Stimulated activated CD4-positive, alpha-beta T cell treated with anti-CD3 and anti-CD28 coated beads, Interleukin-1b, Interleukin-23, amount 100 ng/mL, for 24 hours (primary cell): ENCODE measurements around the gene SPSB1.

Source experiments
- DNase-seq, 4 experiments: peaks; one replicate each; pipeline ENCODE4 v3.0.0-alpha.2; 2020; ENCODE audit warnings: low read depth in 4 of 4, low spot score in 1 of 4

The SPSB1 gene

GRCh38 chr1:9317591-9318417, 25.1 kb downstream of the SPSB1 start:
- no peak for DNase-seq

GRCh38 chr1:9319208-9319788, 26.6 kb downstream of the SPSB1 start:
- DNase-seq, result no peak

GRCh38 chr1:9319789-9320519, 27.3 kb downstream of the SPSB1 start:
- DNase-seq, result no peak

DNA sequence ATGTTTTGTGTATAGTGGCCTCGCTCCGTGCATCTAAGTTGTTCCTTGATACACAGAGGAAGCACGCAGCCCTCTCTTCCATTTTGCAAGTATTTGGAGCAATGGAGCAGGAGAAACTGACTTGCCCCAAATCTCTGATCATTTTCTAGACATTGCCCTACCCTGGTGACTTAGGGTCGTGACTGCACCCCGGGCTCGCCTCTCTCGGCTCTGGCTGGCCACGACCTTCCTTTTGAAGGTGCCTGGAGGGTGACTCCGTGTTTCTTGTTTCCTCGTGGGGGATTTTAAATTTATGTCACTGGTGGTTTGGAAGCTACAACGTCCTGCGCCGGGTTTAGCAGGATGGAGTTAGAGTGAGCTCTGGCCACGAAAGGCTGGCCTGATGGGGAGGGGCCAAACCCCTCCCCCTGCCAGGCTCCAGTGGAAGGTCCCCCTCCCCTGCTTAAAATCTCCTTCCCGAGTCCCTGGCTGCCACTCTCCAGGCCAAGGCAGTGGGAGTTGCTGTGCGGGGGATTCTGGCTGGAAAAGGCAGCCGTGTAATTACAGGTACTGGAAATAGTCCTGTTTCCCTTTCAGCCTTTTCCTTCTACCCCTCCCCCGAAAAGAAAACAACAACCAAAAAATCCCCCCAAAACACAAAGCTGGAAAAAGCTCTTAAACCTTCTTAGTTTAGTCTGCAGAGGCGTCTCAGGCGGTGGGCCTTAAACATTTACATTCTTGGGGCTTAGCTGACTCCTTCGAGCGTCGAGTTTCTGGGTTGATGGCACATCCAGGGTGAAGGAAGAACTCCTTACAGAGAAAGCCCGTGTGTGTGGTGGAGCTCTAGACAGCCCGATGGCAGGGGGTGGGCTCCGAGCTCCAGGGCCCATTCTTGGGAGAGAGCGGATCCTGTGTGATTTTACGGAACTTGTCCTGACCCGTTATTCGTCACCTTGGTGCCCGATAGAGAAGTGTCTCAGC, 28.1 kb downstream of the SPSB1 start:
- DNase-seq, result no peak

DNA sequence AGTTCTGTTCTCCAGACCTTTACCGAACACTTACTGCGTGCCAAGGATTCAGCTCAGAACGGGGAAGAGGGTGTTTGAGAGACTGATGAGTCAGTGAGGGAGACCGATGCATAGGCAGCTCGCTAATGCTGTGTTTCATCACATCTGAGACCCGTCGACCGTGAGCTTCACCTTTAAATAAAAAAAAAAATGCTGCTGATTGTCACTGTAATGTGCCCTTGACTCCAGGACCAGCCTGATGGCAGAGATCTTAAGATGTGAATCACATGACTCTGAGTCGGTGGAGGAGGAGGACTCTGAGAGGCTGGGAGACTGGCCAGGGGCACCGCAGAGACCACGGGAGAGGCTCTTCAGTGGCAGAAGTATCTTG, 28.8 kb downstream of the SPSB1 start:
- DNase-seq, result no peak

GRCh38 chr1:9321986-9322660, 29.4 kb downstream of the SPSB1 start:
- DNase-seq, result no peak

DNA sequence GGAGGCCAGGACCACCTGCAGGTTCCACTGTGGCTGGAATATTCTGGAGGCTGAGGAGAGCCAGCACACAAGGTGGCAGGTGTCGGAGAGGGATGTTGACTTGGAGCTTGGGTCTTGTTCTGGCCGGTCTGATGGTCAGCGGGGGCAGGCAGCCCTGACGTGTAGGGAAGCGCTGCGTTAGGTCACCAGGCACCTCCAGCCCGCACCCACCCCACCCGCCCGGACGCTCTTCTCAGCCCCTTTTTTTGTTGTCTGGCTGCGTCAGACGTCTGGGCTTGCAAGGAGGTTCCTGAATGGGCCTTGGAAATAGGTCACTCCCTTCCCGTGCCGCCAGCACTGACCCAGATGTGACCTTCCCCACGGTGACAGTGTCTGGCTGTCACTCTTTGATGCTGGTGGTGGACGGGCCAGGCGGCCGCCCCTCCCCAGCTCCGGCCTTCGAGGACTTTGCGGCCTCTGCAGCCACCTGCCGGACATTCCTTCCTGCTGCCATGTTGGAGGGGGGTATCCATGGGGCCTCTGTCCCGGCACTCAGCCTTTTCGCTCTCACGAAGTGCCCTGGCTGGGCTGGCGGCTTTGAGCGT, 30.1 kb downstream of the SPSB1 start:
- DNase-seq, result no peak

GRCh38 chr1:9324246-9325096, 31.8 kb downstream of the SPSB1 start:
- DNase-seq, result no peak

DNA sequence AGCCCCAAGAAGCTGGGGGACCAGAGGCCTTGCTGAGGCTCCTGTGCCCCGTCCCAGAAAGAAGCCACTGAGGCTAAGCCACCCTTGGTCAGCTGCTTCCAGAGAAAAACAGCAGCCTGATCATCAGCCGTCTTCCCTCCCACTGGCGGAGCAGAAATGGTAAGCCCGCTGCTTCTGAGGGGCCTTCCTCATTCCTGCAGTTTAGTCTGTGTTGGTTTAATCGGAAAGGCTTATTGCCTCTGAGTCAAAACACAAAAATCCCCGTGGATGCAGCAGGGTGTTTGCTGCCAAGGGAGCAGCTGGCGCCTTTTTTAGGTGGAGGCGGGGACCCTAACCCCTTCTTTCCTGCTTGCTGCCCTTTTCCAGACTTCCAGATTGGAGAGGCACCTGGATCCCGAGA, 33.9 kb downstream of the SPSB1 start:
- no peak for DNase-seq

GRCh38 chr1:9328201-9328600, 35.5 kb downstream of the SPSB1 start:
- DNase-seq, result no peak

DNA sequence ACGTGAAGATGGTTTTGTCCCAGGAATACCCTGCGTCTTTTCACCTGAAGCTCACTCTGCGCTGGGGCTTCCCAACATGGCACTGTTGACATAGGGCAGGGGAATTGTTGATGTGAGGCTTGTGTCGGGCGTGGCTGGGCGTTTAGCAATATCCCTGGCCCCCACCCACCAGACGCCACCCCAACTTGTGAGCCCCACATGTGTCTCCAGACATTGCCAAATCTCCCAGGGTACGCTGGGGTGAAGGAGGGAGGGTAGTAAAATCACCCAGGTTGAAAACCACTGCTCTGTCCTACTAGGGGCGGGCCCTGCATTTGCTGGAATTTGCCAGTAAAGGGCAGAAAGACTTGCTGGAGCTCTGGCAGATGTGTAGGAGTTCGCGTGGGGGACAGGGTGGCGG, 36.0 kb downstream of the SPSB1 start:
- DNase-seq, result no peak

DNA sequence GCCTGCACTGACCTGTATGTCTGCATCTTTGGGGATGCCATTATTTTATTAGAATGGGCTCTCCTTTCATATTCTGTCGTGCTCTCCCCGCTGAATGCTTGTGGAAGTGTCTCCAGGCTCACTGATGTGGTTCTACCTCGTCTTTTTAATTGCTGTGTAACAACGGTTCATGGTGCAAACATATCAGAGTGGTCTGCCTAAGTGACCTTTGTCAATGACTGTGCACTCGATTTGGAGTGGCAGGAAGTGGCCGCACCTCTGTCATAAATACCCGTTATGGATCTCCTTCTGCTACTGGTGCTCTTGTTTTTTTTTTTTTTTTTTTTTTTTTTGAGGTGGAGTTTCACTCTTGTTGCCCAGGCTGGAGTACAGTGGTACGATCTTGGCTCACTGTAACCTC, 38.3 kb downstream of the SPSB1 start:
- no peak for DNase-seq

DNA sequence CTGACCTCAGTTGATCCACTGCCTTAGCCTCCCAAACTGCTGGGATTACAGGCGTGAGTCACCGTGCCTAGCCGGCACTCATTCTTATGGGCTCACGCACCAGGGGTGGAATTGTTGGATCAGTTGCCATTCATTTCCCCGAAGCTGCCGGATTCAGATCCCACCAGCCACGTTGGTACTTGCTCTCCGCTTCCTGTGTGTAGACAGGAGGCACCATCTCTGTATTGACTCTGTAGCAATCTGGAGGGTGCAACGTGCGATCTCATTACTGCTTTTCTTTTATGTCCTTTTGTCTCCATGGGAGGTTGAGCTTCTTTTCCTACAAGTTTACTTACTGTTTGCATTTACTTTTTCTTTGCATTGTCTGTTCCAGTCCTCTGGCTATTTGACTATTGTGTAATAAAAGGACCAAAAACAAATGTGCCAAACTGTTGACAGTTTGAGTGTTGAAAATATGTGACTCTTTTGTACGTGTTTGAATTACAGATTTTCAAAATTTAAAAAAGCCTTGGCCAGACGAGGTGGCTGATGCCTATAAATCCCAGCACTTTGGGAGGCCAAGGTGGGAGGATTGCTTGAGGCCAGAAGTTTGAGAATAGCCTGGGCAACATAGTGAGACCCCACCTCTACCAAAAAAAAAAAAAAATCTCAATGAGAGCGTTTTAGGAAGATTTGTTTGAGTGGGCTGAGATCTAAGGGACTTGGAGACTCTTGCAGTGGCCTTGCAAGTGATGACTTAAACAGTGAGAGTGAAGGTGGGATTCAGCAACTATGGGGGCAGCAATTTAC, 39.1 kb downstream of the SPSB1 start:
- no peak for DNase-seq

DNA sequence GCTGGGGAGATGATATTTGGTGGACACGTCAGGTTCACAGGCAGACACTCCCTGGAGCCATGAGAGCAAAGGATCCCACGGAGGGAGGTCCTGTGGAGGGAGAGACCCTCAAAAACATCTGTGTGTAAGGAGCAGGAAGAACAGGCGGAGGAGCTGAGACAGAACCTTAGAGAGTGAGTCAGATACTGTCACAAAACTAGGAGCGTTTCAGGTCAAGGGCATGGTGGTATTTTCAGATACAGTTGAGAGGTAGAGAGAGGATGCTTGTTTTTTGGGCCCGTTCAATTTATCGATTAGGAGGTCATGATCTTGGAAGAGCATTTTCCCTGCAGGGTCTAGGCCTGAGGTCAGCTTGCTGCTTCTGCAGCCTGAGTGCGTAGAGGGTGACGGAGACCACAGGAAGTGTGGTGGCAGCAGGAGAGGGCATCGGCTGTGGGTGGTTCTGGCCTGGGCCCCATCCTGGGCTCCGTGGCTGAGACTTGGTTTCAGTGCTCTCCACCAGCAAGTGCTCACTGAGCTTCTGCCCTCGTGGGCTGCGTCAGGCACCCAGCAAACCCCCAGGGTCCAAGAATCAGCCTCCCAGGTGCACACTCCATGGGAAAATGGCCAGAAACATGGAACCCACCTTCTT, 39.9 kb downstream of the SPSB1 start:
- no peak for DNase-seq

DNA sequence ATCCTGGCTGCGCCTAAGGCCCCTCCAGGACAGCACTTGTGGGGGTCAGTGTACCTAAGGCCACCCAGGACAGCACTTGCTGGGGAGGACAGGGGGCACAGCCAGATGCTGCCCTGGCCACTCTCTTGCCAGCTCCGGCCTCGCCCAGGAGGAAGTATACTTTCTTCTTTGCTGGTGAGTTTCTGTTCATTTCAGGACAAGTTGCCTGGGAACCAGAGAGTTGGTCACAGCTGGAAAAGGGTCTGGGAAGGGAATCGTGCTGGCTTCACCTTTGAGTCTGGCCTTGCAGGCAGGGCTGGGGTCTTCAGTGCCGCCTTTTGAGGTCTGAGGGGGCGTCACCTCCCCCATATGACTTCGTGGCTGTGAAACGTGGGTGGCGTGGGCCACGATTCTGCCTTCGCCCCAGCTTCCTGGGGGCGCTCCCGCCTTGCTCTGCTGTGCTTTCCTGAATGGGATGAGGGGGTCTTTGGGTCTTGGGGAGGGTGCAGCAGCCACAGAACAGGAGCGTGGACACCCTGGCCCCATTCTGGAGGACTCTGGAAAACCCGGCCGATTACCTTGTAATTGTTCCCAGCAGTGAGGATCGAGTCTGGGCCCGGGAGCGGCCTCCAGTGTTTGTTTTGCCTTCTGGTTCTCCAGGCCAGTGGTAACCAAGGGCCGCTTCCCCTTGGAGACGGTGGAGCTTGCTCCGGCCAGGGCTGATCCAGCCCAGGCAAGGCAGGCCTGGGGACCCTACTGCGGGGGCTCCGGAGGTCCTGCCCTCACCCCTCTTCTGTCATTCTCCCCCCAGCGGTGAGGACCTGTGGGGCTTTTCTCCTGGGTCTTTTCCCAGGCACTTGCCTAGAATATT, 45.9 kb downstream of the SPSB1 start:
- DNase-seq, result no peak

GRCh38 chr1:9340172-9340854, 47.6 kb downstream of the SPSB1 start:
- no peak for DNase-seq

DNA sequence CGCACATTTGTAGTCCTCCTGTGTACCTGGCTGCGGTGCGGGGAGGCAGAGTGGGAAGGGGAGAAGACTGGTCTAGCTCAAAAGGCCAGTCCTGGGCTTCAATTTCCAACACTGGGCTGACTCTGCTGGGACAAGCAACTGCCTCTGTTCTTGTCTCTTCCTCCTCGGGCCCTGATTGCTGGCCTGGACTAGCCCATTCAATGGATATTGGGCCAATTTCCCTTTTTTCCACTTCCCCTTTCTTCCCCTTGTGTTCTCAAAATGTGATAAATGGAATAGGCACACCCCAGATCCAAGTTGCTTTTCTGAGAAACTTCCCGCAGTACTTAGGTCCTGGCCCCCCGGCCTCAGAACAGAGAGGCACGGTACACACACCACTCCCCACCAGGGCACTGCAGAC, 48.2 kb downstream of the SPSB1 start:
- no peak for DNase-seq
